Loucy (cell line): ENCODE data around the gene FHIT.

Source experiments
- H2AFZ ChIP-seq: fragments of 200-600 bp; sonication (generic); 2 replicates; pipeline ENCODE4 v1.6.0; 2016; ENCODE audit warnings: antibody characterized with exemption, mild to moderate bottlenecking, low read length, moderate library complexity
- H3F3A ChIP-seq: fragments of 200-600 bp; 2 replicates; pipeline ENCODE4 v1.6.0; 2016; ENCODE audit warnings: antibody characterized with exemption, low read depth, mild to moderate bottlenecking
- H3K27me3 ChIP-seq: fragments of 200-600 bp; sonication (generic); 2 replicates; pipeline ENCODE4 v1.6.1; 2014; ENCODE audit warnings: low read length, mild to moderate bottlenecking; ENCODE audit not compliant: insufficient read depth, poor library complexity, severe bottlenecking
- H3K36me3 ChIP-seq: fragments of 200-600 bp; sonication (generic); 2 replicates; pipeline ENCODE4 v1.6.1; 2016; ENCODE audit warnings: low read length; ENCODE audit not compliant: insufficient read depth
- H3K4me1 ChIP-seq: fragments of 200-600 bp; sonication (generic); 2 replicates; pipeline ENCODE4 v1.5.1; 2014; ENCODE audit warnings: low read length, mild to moderate bottlenecking; ENCODE audit not compliant: insufficient read depth, poor library complexity, severe bottlenecking
- H3K4me2 ChIP-seq: fragments of 200-600 bp; sonication (generic); 2 replicates; pipeline ENCODE4 v1.6.0; 2014; ENCODE audit warnings: antibody characterized with exemption, low read length, low read depth, mild to moderate bottlenecking; ENCODE audit not compliant: poor library complexity, severe bottlenecking
- H3K4me3 ChIP-seq: fragments of 200-600 bp; sonication (generic); 2 replicates; pipeline ENCODE4 v1.5.1; 2014; ENCODE audit warnings: low read length, mild to moderate bottlenecking, mixed read lengths; ENCODE audit not compliant: poor library complexity, severe bottlenecking
- H3K79me2 ChIP-seq: fragments of 200-600 bp; sonication (generic); 2 replicates; pipeline ENCODE4 v1.6.1; 2014; ENCODE audit warnings: low read length; ENCODE audit not compliant: insufficient read depth
- H3K9ac ChIP-seq: fragments of 200-600 bp; sonication (generic); 2 replicates; pipeline ENCODE4 v1.6.0; 2014; ENCODE audit warnings: mild to moderate bottlenecking, low read depth, low read length, moderate library complexity; ENCODE audit not compliant: poor library complexity, severe bottlenecking
- H3K9me2 ChIP-seq: fragments of 200-600 bp; sonication (generic); replicated peaks from 2 replicates; pipeline ENCODE4 v1.6.1; 2016; ENCODE audit warnings: low read depth, low read length, mixed read lengths
- H3K9me3 ChIP-seq: fragments of 200-600 bp; sonication (generic); 2 replicates; pipeline ENCODE4 v1.6.1; 2014; ENCODE audit warnings: mild to moderate bottlenecking, antibody characterized with exemption, low read length, low read depth; ENCODE audit not compliant: insufficient read depth
- H4K20me1 ChIP-seq: fragments of 200-600 bp; sonication (generic); 2 replicates; pipeline ENCODE4 v1.6.0; 2014; ENCODE audit warnings: antibody characterized with exemption, low read length, mild to moderate bottlenecking; ENCODE audit not compliant: insufficient read depth, poor library complexity, severe bottlenecking
- EZH2phosphoT487 ChIP-seq: fragments of 200-600 bp; IDR thresholded peaks from 2 replicates; pipeline ENCODE4 v1.6.1; 2018; ENCODE audit warnings: antibody characterized with exemption, mild to moderate bottlenecking, moderate library complexity, borderline replicate concordance
- TF ChIP-seq, protein P1 (sequence below): fragments of 200-600 bp; sonication (generic); conservative IDR thresholded peaks from 2 replicates; pipeline ENCODE4 v1.5.1; 2014; ENCODE audit warnings: mild to moderate bottlenecking, antibody characterized with exemption, low read length

FHIT gene

DNA sequence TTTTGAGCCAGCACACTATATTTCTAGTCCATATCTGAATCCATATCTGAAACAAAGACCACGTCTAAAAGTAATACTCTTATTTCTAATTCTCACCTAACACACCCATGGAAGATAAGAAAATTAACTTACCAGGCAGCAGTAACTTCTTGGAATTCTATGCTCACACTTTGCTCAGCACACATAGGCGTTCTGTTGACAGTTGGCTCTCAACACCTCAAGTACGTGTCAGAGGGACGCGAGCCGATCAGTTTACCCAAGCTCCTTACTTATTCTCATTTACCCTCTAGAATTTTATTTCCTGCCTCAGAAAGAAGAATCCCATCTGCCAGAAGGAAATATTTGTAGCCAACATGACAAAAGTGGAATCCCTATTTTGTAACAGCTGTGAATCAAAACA, 911.9 kb downstream of the FHIT start:
- H3K79me2 ChIP-seq: no peaks in the 10 kb centered on the region
- H3K9me2 ChIP-seq: no peaks in the 10 kb centered on the region
- no peaks in the 10 kb centered on the region for H3K4me1 ChIP-seq
- no peak overlapping the region for H3K9ac ChIP-seq
- H3K9me3 ChIP-seq: no peaks in the 10 kb centered on the region
- H3F3A ChIP-seq: no peaks in the 10 kb centered on the region
- H3K27me3 ChIP-seq: no peaks in the 10 kb centered on the region
- TF ChIP-seq, protein P1, sequence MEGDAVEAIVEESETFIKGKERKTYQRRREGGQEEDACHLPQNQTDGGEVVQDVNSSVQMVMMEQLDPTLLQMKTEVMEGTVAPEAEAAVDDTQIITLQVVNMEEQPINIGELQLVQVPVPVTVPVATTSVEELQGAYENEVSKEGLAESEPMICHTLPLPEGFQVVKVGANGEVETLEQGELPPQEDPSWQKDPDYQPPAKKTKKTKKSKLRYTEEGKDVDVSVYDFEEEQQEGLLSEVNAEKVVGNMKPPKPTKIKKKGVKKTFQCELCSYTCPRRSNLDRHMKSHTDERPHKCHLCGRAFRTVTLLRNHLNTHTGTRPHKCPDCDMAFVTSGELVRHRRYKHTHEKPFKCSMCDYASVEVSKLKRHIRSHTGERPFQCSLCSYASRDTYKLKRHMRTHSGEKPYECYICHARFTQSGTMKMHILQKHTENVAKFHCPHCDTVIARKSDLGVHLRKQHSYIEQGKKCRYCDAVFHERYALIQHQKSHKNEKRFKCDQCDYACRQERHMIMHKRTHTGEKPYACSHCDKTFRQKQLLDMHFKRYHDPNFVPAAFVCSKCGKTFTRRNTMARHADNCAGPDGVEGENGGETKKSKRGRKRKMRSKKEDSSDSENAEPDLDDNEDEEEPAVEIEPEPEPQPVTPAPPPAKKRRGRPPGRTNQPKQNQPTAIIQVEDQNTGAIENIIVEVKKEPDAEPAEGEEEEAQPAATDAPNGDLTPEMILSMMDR: no peak
- no peak for TF ChIP-seq EZH2phosphoT487
- no peaks in the 10 kb centered on the region for H3K36me3 ChIP-seq
- H2AFZ ChIP-seq: no peak overlapping the region
- no peaks in the 10 kb centered on the region for H4K20me1 ChIP-seq
- no peak overlapping the region for H3K4me2 ChIP-seq
- H3K4me3 ChIP-seq: no peak overlapping the region

DNA sequence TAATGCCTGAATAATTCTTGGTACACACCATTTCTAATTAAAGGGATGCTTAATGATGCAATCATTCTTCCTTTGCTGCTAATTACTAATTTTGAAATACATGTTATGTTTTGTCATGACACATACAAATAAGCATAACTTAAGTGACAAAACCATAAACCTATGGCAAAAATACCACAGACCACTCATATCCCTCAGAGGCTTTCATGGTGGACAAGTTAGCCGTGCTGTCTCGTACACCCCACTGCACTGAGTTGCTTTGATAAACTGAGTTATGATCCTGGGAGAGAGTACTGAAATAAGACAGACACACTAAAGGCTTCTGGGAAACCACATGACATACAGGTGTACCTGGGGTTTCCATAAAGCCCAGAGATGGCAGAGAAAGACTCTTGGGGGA, 913.8 kb downstream of the FHIT start:
- peaks cover 3% of the 10 kb centered on the region for H3K4me1 ChIP-seq
- H3K27me3 ChIP-seq: no peaks in the 10 kb centered on the region
- H3K79me2 ChIP-seq: no peaks in the 10 kb centered on the region
- H3K9me3 ChIP-seq: no peaks in the 10 kb centered on the region
- no peak overlapping the region for H2AFZ ChIP-seq
- no peaks in the 10 kb centered on the region for H3K36me3 ChIP-seq
- TF ChIP-seq, protein P1: no peak
- TF ChIP-seq EZH2phosphoT487: no peak
- H3K4me3 ChIP-seq: no peak overlapping the region
- no peaks in the 10 kb centered on the region for H3F3A ChIP-seq
- H3K9ac ChIP-seq: no peak overlapping the region
- H3K9me2 ChIP-seq: no peaks in the 10 kb centered on the region
- H3K4me2 ChIP-seq: no peak overlapping the region
- H4K20me1 ChIP-seq: no peaks in the 10 kb centered on the region

DNA sequence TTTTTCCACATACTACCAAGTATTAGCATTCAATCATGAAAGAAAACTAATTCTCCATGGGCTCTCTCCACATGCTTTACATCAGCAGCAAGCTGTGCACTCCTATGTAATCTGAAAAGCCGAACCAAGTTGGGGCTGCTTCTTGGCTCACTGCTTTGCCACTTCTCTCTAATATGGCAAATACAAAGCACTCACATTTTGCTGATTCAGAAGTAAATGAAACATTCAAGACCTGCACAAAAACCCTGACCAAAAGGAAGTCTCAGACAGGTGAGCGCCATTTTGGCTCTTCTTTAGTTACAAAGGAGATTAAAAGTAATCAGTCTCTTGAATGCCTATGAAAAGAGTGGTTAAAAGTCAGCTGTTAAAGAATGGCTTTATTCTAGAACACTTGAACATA, 915.2 kb downstream of the FHIT start:
- Histone ChIP-seq H3K9me2 (no peaks in the 10 kb centered on the region), H3K4me3 (no peak overlapping the region), H3K9me3 (no peaks in the 10 kb centered on the region), H3K4me2 (no peak overlapping the region), H2AFZ (no peak overlapping the region), H3K9ac (no peak overlapping the region), H3F3A (no peaks in the 10 kb centered on the region), H3K79me2 (no peaks in the 10 kb centered on the region), H3K4me1 (peaks cover 3% of the 10 kb centered on the region), H4K20me1 (no peaks in the 10 kb centered on the region), H3K36me3 (no peaks in the 10 kb centered on the region), H3K27me3 (no peaks in the 10 kb centered on the region)
- TF ChIP-seq, protein P1: no peak
- TF ChIP-seq EZH2phosphoT487: no peak
